ENCODE results near the gene TMEM63C.

The TMEM63C gene

DNA sequence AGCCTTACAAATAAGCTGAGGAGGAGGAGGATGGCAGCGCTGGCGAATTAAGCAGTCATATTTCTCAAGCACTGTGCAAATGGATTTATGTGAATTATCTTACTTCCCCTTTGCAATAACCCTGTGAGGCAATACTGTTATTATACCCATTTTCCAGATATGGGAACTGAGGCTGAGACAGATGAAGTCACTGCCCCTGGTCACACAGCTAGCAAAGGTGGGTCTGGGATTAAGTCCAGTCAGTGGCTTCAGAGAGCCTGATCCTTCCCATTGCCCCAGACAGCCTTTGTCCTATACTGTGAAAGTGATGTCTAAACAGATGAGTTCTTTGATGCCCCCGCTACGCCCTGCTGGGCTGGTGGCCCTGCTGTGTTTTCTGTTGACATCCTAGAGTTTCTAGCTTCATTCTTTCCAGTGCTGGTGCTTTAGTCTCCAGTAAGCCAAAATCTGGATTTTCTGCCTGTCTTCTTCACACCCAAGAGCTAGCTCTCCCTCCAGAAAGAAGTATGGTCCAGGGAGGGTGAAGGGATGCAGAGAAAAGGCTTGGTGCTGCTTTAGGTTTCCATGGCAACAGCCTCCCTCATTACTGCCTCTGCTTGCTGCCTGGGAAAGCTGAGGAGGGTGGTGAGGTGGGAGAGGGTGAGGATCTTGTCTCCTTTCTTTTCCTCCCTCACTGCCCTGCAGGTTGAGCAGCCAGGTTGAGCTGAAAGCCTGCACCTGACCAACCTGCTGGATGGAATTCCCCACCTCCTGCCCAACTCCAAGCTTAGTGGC lies 30.7 kb downstream of the TMEM63C start:
- no peaks in the 10 kb centered on the region for H3K36me3 ChIP-seq (ENCODE audit: control insufficient read depth, insufficient read depth, low read length)
- peaks cover 7% of the 10 kb centered on the region; the same call in 1 of the 2 replicates for H3K4me1 ChIP-seq (ENCODE audit: control insufficient read depth, insufficient read depth, low read length)
- no peak overlapping the region for H3K27ac ChIP-seq (ENCODE audit: low read depth, low read length)
- H3K9ac ChIP-seq (ENCODE audit: low read depth, low read length), result no peak overlapping the region
- H3K4me3 ChIP-seq (ENCODE audit: low read depth, low read length), result no peak overlapping the region
- no peaks in the 10 kb centered on the region for H3K27me3 ChIP-seq (ENCODE audit: control insufficient read depth, insufficient read depth, low read length)
- no peaks in the 10 kb centered on the region for H3K9me3 ChIP-seq (ENCODE audit: control insufficient read depth, insufficient read depth, low read length)

DNA sequence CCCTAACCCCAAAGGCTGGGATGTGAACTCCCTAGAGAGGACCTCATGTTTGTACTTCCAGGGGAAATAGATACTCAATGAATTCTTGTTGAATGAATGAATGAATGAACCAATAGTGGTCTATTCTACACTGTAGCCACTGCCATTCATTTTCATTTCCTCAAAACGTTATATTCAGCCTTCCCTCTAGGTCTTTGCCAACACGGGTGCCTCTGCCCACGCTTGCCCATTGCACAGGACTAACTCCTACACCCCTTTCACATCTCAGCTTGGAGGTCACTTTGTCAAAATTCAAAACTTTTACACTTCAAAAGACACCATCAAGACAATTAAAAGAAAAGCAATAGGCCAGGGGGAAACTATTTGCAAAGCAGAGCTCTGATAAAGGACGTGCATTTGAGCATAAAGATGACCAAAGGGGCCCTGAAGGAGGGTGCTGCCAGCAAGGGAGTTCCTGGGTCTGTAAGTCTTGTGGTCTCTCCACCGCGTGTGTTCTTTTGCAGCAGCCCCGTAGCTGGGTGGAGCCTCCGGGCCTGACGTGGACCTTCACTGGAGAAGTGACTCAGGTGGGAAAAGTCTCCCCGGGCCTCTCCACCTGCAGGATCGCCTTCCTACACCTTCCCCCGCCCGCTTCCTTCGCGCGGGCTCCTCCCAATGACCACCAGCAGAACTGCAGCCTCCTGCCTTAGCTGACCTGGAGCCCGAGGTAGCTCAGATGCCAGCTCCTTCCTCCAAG lies 31.5 kb downstream of the TMEM63C start:
- Histone ChIP-seq H3K27me3 (ENCODE audit: control insufficient read depth, insufficient read depth, low read length) (no peaks in the 10 kb centered on the region), H3K4me3 (ENCODE audit: low read depth, low read length) (no peak overlapping the region)

DNA sequence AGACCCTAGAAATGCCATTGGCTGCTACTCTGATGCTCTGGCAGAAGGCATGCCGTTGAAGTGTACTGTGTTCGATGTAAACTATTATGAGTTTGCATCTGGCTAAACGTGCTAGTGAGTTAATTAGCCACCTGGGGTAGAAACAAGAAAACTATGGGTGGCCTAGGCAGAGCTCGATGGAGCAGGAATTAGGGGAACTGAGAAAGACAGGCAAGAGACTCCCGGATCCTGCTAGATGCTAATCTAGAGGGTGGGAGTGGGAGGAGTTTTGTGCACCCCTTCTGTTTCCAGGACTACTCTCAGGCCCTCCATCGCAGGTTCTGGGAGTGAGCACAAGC lies 32.0 kb downstream of the TMEM63C start:
- no peaks in the 10 kb centered on the region for H3K36me3 ChIP-seq (ENCODE audit: control insufficient read depth, insufficient read depth, low read length)
- H3K4me3 ChIP-seq (ENCODE audit: low read depth, low read length), result no peak overlapping the region
- no peaks in the 10 kb centered on the region for H3K9me3 ChIP-seq (ENCODE audit: control insufficient read depth, insufficient read depth, low read length)
- H3K4me1 ChIP-seq (ENCODE audit: control insufficient read depth, insufficient read depth, low read length), result peaks cover 9% of the 10 kb centered on the region
- no peaks in the 10 kb centered on the region for H3K27me3 ChIP-seq (ENCODE audit: control insufficient read depth, insufficient read depth, low read length)
- H3K9ac ChIP-seq (ENCODE audit: low read depth, low read length), result no peak overlapping the region
- no peak overlapping the region for H3K27ac ChIP-seq (ENCODE audit: low read depth, low read length)

More for the DNA sequence above, 31.5 kb downstream of the TMEM63C start:
- Histone ChIP-seq H3K27ac (ENCODE audit: low read depth, low read length) (no peak overlapping the region), H3K36me3 (ENCODE audit: control insufficient read depth, insufficient read depth, low read length) (no peaks in the 10 kb centered on the region), H3K9me3 (ENCODE audit: control insufficient read depth, insufficient read depth, low read length) (no peaks in the 10 kb centered on the region), H3K9ac (ENCODE audit: low read depth, low read length) (no peak overlapping the region), H3K4me1 (ENCODE audit: control insufficient read depth, insufficient read depth, low read length) (peaks cover 7% of the 10 kb centered on the region; the same call in 1 of the 2 replicates)

DNA sequence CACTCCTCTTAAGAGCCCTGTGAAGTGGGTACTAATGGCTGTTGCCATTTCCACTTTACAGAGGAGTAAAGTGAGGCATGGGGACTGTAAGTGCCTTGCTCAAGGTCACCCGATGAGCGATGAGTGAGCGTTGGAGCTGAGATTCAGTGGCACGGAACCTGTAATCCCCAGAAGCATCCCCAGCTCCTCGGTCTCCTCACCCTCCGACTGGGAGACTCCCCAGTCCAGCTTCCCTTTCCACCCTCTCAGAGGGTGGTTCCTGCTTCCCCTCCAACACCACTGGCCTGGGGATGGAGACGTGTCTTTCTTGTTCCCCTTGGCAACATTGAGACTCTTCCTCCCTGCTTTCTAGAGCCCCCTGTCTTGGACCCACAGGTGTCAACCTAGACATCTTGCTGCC lies 32.6 kb downstream of the TMEM63C start:
- peaks cover 12% of the 10 kb centered on the region for H3K4me1 ChIP-seq (ENCODE audit: control insufficient read depth, insufficient read depth, low read length)
- no peaks in the 10 kb centered on the region for H3K27me3 ChIP-seq (ENCODE audit: control insufficient read depth, insufficient read depth, low read length)
- no peak overlapping the region for H3K4me3 ChIP-seq (ENCODE audit: low read depth, low read length)
- H3K9ac ChIP-seq (ENCODE audit: low read depth, low read length), result no peak overlapping the region
- no peaks in the 10 kb centered on the region for H3K36me3 ChIP-seq (ENCODE audit: control insufficient read depth, insufficient read depth, low read length)
- no peak overlapping the region for H3K27ac ChIP-seq (ENCODE audit: low read depth, low read length)
- no peaks in the 10 kb centered on the region for H3K9me3 ChIP-seq (ENCODE audit: control insufficient read depth, insufficient read depth, low read length)

DNA sequence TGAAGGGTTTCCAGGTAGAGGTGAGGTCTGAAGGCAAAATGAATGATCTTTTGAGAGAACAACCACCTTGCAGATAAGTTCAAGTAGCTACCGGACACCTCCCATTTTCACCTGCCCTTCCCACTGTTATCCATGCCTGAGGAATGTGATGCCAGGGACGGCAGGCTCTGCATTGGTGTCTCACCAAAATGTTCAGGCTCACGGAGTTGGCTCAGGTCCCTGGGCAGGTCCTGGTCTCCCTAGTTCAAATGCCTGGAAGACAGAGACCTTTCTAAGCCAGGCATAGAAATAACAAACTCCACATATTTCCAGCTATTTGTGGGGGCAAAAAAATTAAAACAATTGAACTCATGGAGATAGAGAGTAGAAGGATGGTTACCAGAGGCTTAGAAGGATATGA lies 36.0 kb downstream of the TMEM63C start:
- no peak overlapping the region for H3K27ac ChIP-seq (ENCODE audit: low read depth, low read length)
- no peaks in the 10 kb centered on the region for H3K36me3 ChIP-seq (ENCODE audit: control insufficient read depth, insufficient read depth, low read length)
- H3K9me3 ChIP-seq (ENCODE audit: control insufficient read depth, insufficient read depth, low read length), result no peaks in the 10 kb centered on the region
- no peaks in the 10 kb centered on the region for H3K27me3 ChIP-seq (ENCODE audit: control insufficient read depth, insufficient read depth, low read length)
- peaks cover 23% of the 10 kb centered on the region for H3K4me1 ChIP-seq (ENCODE audit: control insufficient read depth, insufficient read depth, low read length)
- no peak overlapping the region for H3K4me3 ChIP-seq (ENCODE audit: low read depth, low read length)
- H3K9ac ChIP-seq (ENCODE audit: low read depth, low read length), result no peak overlapping the region

DNA sequence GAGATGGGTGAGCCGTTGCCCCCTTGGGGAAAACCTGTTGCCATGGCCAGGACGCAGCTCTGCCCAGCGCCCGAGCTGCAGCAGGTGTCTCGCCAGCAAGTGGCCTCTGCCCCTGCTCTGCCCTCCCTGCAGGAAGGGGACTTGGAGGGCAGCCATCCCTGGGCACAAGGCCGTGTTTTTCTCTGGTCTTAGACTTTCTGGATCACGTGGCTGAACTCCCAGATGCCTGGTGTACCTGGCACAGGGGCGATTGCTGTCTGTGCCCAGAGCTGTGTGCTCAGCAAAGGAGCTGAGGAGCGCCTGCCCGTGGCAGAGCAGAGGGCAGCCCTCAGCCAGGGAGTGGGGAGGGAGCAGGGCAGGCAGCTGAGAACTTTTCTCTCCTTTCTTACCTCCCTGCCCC lies 38.0 kb downstream of the TMEM63C start:
- no peaks in the 10 kb centered on the region for H3K36me3 ChIP-seq (ENCODE audit: control insufficient read depth, insufficient read depth, low read length)
- H3K4me3 ChIP-seq (ENCODE audit: low read depth, low read length), result no peak overlapping the region
- H3K4me1 ChIP-seq (ENCODE audit: control insufficient read depth, insufficient read depth, low read length), result peaks cover 28% of the 10 kb centered on the region
- no peak overlapping the region for H3K9ac ChIP-seq (ENCODE audit: low read depth, low read length)
- no peaks in the 10 kb centered on the region for H3K27me3 ChIP-seq (ENCODE audit: control insufficient read depth, insufficient read depth, low read length)
- H3K27ac ChIP-seq (ENCODE audit: low read depth, low read length), result no peak overlapping the region
- H3K9me3 ChIP-seq (ENCODE audit: control insufficient read depth, insufficient read depth, low read length), result no peaks in the 10 kb centered on the region

DNA sequence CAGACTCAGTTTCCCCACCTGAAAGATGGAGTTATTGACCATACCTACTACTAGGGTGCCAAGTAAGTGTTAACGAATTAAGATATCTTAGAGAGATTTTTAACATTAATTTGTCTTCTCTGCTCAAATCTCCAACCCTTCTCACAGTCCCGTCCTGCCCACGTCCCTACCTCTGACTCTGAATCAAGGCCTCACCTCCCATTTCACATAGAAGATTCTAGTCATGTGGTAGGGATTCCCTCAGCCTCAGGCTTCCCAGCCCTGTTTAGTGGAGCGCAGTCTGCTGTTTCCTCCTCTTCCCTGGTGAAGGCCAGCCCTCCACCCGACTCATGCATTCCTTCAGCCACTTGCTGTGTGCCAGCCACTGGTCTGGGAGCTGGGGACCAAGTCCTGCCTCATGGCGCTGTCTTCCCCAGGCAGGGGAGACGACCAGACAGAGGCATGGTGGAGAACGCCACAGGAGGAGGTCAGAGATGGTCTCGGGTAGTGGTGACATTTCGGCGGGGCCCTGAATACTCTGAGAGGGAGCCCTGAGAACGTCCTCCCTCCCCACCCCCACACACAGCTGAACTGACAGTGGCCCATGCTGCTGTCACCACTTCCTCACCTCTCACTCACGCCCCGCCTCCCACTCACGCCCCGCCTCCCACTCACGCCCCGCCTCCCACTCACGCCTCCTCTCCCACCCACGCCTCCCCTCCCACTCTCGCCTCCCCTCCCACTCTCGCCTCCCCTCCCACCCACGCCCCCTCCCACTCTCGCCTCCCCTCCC lies 38.8 kb downstream of the TMEM63C start:
- H3K4me1 ChIP-seq (ENCODE audit: control insufficient read depth, insufficient read depth, low read length), result peaks cover 34% of the 10 kb centered on the region
- H3K9me3 ChIP-seq (ENCODE audit: control insufficient read depth, insufficient read depth, low read length), result no peaks in the 10 kb centered on the region
- H3K27ac ChIP-seq (ENCODE audit: low read depth, low read length), result no peak overlapping the region
- H3K36me3 ChIP-seq (ENCODE audit: control insufficient read depth, insufficient read depth, low read length), result no peaks in the 10 kb centered on the region
- no peaks in the 10 kb centered on the region for H3K27me3 ChIP-seq (ENCODE audit: control insufficient read depth, insufficient read depth, low read length)
- H3K9ac ChIP-seq (ENCODE audit: low read depth, low read length), result no peak overlapping the region
- no peak overlapping the region for H3K4me3 ChIP-seq (ENCODE audit: low read depth, low read length)

DNA sequence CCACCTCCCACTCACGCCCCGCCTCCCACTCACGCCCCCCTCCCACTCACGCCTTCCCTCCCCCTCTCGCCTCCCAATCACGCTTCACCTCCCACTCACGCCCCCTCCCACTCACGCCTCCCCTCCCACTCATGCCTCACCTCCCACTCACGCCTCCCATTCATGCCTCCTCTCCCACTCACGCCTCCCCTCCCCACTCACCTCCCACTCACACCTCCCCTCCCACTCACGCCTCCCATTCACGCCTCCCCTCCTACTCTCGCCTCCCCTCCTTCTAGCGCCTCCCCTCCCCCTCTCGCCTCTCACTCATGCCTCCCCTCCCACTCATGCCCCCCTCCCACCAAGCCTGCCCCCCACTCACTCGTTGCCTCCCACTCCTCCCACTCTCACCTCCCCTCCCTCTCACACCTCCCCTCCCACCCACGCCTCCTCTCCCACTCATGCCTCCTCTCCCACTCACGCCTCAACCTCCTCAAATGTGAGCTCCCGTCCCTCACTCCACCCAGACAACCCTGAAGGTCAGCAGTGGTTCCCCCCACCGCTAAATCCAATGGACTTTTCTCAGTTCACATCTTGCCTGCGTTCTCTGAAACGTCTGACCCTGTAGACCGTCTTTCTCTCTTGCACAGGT lies 39.8 kb downstream of the TMEM63C start:
- no peak overlapping the region for H3K4me3 ChIP-seq (ENCODE audit: low read depth, low read length)
- no peak overlapping the region for H3K9ac ChIP-seq (ENCODE audit: low read depth, low read length)
- H3K4me1 ChIP-seq (ENCODE audit: control insufficient read depth, insufficient read depth, low read length), result peaks cover 35% of the 10 kb centered on the region

DNA sequence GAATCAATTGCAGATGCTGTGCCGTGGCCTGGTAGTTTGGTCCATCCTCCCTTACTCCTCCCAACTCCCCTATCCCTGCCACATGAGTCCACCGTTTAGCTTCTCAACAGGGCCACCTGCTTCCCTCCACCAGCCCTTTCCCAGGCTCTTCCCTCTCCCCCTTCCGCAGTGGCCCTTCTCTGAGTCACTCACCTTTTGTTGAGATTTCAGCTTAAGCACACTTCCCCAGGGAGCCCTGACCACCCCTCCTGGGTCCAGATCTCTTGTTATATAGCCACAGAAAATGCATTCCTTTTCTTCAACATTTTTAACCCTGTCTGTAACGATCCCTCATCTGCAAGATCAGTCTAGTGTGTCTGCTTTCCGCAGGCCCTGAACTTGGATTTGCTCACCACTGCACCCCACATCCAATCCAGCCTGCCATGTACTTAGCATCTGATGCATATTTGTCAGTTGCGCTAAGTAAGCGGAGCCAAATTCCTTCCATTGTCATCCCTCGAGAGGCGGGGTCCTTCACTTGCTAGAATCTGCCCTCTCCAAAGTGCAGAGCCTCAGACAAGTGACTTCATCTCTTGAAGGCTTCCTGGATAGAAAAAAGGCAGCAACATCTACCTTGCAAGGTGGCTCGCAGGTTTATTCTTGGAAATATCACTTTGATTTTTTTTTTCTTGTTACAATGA lies 41.1 kb downstream of the TMEM63C start:
- Histone ChIP-seq H3K36me3 (ENCODE audit: control insufficient read depth, insufficient read depth, low read length) (no peaks in the 10 kb centered on the region), H3K27ac (ENCODE audit: low read depth, low read length) (peak overlapping the region; percentile 70), H3K9me3 (ENCODE audit: control insufficient read depth, insufficient read depth, low read length) (no peaks in the 10 kb centered on the region), H3K9ac (ENCODE audit: low read depth, low read length) (no peak overlapping the region), H3K4me1 (ENCODE audit: control insufficient read depth, insufficient read depth, low read length) (peaks cover 35% of the 10 kb centered on the region), H3K4me3 (ENCODE audit: low read depth, low read length) (peak overlapping the region; percentile 18), H3K27me3 (ENCODE audit: control insufficient read depth, insufficient read depth, low read length) (no peaks in the 10 kb centered on the region)

More for the DNA sequence above, 39.8 kb downstream of the TMEM63C start:
- Histone ChIP-seq H3K27ac (ENCODE audit: low read depth, low read length) (no peak overlapping the region), H3K36me3 (ENCODE audit: control insufficient read depth, insufficient read depth, low read length) (no peaks in the 10 kb centered on the region), H3K27me3 (ENCODE audit: control insufficient read depth, insufficient read depth, low read length) (no peaks in the 10 kb centered on the region), H3K9me3 (ENCODE audit: control insufficient read depth, insufficient read depth, low read length) (no peaks in the 10 kb centered on the region)

DNA sequence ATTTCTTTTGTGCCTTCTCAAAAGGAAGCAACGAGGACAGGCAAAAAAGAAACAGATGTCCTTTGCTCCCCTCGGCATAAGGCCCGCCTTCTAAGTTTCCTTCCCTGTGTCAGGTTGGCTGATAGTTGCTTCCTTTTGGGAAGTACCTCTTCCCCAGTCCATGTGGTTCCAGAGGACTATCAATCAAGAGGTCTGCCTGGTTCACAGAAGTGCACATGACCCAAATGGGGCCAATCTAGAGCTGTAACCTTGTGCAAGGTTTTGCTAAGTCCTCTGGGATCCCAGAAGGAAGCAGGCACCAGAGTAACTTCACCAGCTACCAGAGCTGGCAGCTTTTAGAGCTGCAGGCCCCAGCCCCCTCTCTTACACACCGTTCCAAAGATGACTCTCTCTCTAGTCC lies 42.6 kb downstream of the TMEM63C start:
- Histone ChIP-seq H3K9me3 (ENCODE audit: control insufficient read depth, insufficient read depth, low read length) (no peaks in the 10 kb centered on the region), H3K4me1 (ENCODE audit: control insufficient read depth, insufficient read depth, low read length) (peaks cover 30% of the 10 kb centered on the region), H3K4me3 (ENCODE audit: low read depth, low read length) (no peak overlapping the region), H3K27me3 (ENCODE audit: control insufficient read depth, insufficient read depth, low read length) (no peaks in the 10 kb centered on the region), H3K9ac (ENCODE audit: low read depth, low read length) (no peak overlapping the region), H3K27ac (ENCODE audit: low read depth, low read length) (no peak overlapping the region), H3K36me3 (ENCODE audit: control insufficient read depth, insufficient read depth, low read length) (no peaks in the 10 kb centered on the region)
